Loucy (cell line): ENCODE data around the gene GNAO1.

ENCODE experiments used
- EZH2phosphoT487 ChIP-seq: fragments of 200-600 bp; IDR thresholded peaks from 2 replicates; pipeline ENCODE4 v1.6.1; 2018; ENCODE audit warnings: antibody characterized with exemption, mild to moderate bottlenecking, moderate library complexity, borderline replicate concordance
- TF ChIP-seq, protein P1 (sequence below): fragments of 200-600 bp; sonication (generic); conservative IDR thresholded peaks from 2 replicates; pipeline ENCODE4 v1.5.1; 2014; ENCODE audit warnings: mild to moderate bottlenecking, antibody characterized with exemption, low read length

DNA sequence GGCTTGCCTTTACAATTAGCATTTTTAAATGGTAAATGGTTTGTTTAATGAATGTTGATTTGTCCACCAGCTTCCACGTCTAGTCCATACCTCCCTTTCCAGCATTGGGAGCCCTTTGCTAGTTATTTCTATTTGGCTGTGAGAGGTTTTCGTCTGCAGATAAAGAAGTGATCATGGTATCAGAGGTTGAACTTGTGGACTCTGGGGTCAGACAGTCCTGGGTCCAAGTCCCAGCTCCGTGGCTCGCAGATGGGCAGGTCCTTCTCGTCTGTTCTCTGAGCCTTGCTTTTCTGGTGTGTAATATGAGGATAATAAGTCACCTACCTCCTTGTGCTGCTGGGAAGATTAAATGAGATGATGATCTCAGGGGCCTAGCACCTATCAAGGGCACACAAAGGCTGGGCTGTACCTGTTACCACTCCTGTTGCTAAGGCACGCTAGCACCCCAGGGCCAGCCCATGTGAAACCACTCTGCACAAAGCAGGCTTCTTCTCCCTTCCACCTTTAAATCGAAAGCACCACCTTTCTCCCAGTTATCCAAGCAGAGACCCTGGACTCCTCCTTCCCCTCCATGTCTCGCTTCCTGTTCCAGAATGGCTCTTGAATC, 103.9 kb downstream of the GNAO1 start:
- no peak for TF ChIP-seq EZH2phosphoT487
- TF ChIP-seq, protein P1, sequence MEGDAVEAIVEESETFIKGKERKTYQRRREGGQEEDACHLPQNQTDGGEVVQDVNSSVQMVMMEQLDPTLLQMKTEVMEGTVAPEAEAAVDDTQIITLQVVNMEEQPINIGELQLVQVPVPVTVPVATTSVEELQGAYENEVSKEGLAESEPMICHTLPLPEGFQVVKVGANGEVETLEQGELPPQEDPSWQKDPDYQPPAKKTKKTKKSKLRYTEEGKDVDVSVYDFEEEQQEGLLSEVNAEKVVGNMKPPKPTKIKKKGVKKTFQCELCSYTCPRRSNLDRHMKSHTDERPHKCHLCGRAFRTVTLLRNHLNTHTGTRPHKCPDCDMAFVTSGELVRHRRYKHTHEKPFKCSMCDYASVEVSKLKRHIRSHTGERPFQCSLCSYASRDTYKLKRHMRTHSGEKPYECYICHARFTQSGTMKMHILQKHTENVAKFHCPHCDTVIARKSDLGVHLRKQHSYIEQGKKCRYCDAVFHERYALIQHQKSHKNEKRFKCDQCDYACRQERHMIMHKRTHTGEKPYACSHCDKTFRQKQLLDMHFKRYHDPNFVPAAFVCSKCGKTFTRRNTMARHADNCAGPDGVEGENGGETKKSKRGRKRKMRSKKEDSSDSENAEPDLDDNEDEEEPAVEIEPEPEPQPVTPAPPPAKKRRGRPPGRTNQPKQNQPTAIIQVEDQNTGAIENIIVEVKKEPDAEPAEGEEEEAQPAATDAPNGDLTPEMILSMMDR = no peak
